DMS114 treated with DMSO at 0.1 percent for 48 hours (cell line): ENCODE measurements around the gene NDFIP1.
"Not testable (repeated sequence)": the region's sequence is repeated elsewhere in the genome, so short reads cannot be mapped to it uniquely, and the experiment has no call there.

ENCODE experiments used
- DNase-seq: peaks from one replicate; lab custom pipeline; 2025; ENCODE audit not compliant: unreplicated experiment; lab: John Stamatoyannopoulos, UW

Gene NDFIP1

GRCh38 chr5:142183561-142183960, 75.0 kb downstream of the NDFIP1 start:
- no peak for DNase-seq

- no peak for DNase-seq
Measured at GRCh38 chr5:142184988-142185387, 76.4 kb downstream of the NDFIP1 start.

- DNase-seq, result no peak
Measured at GRCh38 chr5:142186514-142186856, 77.9 kb downstream of the NDFIP1 start.

- DNase-seq, result no peak
Measured at GRCh38 chr5:142186857-142187594, 78.4 kb downstream of the NDFIP1 start.

GRCh38 chr5:142188691-142189090, 80.1 kb downstream of the NDFIP1 start:
- not testable (repeated sequence) for DNase-seq

- no peak for DNase-seq
Measured at GRCh38 chr5:142189813-142190212, 81.2 kb downstream of the NDFIP1 start.

- DNase-seq, result no peak
Measured at GRCh38 chr5:142191776-142192175, 83.2 kb downstream of the NDFIP1 start.

- DNase-seq, result no peak
Measured at GRCh38 chr5:142192286-142193113, 83.9 kb downstream of the NDFIP1 start.

GRCh38 chr5:142193114-142193428, 84.5 kb downstream of the NDFIP1 start:
- no peak for DNase-seq

GRCh38 chr5:142197098-142197497, 88.5 kb downstream of the NDFIP1 start:
- no peak for DNase-seq

GRCh38 chr5:142197781-142198180, 89.2 kb downstream of the NDFIP1 start:
- no peak for DNase-seq

GRCh38 chr5:142199388-142199787, 90.8 kb downstream of the NDFIP1 start:
- no peak for DNase-seq

GRCh38 chr5:142200387-142200786, 91.8 kb downstream of the NDFIP1 start:
- DNase-seq, result no peak

- no peak for DNase-seq
Measured at GRCh38 chr5:142201471-142201887, 92.9 kb downstream of the NDFIP1 start.

- DNase-seq, result no peak
Measured at GRCh38 chr5:142202282-142202681, 93.7 kb downstream of the NDFIP1 start.
